EH (cell line): ENCODE data around the gene PIP5KL1.

Source experiments
- DNase-seq: peaks from one replicate; pipeline ENCODE4 v3.0.0-alpha.2; 2015; ENCODE audit warnings: low read depth

PIP5KL1 gene

DNA sequence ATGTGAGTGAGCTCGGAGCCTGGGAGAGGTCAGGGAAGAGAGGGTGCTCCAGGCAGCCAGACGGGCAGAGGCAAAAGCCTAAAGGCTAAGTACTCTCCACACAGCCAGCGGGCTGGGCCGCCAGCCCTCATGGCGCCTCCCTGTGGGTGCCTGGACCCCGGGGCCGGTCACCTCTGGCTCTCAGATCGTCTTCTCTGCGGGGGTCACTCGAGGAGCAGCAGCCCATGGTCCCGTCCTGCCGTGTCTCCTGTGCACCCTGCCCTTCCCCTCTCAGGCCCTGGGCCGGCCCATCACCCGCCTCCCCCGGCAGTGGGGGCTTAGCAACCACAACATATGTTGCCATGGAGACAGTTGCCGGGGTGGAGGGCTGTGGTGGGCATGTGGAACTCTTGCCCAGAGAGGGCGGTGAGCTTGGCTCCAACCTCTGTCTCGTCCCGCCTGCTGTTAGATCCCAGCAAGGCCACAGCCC, 57.3 kb downstream of the PIP5KL1 start:
- DNase-seq: no peak

DNA sequence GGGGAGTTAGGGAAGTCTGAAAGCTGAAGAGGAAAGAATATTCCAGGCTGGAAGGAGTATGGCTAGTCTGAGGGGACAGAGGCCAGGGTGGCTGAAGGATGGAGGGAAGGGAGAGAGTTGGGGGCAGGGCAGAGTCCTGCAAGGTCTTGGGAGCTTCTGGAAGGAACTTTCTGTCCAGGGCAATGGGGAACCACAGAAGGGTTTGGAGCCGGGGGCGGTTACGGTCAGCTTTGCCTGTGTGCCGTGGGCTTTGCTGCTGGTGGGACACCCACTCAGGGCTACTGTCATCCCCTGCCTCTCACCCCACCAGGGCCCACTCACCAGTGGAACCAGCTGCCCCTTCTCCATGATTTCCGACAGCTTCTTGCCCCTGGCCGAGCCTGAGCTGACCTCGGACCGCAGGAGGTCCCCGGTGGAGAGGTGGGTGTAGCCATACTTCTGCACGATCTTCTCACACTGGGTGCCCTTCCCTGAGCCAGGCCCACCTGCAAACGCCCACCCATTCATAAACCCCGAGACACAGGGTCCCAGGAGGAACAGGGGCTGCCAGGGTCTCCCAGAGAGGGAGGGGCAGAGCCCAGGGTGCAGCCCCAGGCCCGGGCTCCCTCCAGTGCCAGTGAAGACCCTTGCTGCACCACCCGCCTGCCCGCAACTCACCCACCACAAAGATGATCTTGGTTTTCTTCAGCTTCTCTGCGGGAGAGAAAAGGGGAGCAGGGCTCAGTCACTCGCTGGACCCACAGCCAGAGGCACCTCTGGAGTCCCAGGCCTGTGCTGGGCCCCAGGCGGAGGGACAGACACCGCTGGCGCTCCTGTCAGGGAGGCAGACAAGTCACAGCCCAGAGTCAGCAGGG, 58.0 kb downstream of the PIP5KL1 start:
- no peak for DNase-seq

DNA sequence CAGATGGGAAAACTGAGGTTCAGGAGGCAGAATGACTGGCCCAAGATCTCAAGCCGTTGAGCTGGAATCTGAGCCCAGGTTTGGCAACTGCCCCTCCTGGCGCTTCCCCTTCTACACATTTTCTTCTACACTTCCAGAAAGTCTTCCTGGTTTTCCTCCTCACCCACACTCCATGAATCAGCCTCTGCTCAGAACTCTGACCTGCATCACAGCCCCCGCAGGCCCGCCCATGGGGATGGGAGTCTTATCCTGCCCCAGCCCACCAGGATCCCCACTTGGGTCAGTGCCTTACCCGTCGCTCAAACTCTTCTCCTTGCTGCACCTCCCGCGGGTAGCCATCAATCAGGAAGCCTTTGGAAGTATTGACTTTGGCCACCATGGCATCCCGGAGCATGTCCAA, 59.0 kb downstream of the PIP5KL1 start:
- DNase-seq: no peak

DNA sequence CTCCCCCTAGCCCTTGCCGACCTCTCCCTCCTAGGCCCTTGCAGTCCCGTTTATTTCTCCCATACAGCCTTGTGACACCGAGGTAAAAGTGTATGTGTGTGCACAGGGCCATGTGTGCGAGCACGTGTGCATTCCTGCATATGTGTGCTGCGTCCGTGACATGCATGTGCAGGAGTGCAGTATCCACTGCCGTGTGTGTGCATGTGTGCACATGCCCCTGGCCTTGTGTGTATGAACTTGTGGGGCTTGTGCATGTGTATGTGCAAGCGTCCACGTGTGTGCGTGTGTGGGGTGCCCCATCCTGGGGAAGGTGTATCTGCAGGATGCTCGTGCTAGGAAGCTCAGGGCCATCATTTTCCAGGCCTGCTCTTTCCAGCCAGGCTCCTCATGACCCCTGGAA, 59.7 kb downstream of the PIP5KL1 start:
- DNase-seq: no peak
